ENCODE results near the gene DCUN1D1. TPM values are rescaled to one million over a fixed set of nuclear protein-coding genes. Genes with fewer than 3 reads are reported as not detected.

DCUN1D1 gene
- total RNA-seq, 2 experiments from 2014 or later, result 12.7 to 43.9 TPM

DNA sequence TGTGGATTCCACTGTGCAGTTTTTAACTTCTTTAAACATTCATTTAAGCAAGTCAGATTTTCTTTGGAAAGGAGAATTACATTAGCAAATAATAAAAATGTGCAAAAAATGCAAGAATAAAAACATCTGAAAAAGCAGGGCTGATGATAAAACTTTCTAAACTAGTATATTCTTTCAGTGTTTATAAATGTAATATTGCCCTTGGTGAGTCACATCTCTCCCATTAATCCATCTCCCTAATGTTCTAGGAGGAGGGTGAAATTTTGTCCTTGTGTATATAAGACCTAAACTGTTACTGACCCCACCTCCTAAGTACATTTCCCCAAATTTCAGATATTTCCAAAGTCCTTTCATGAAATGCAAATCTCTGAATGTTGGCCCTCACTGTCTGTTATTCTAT, 28.5 kb upstream of the DCUN1D1 start:
- H3K27ac ChIP-seq (ENCODE audit: low read depth, low read length, poor library complexity, severe bottlenecking), result no peak overlapping the region
- H3K36me3 ChIP-seq (ENCODE audit: insufficient read depth, low read length), result peaks cover 3% of the 10 kb centered on the region; the same call in 1 of the 2 replicates
- no peak for TF ChIP-seq EZH2phosphoT487 (IDR thresholded peaks at IDR 0.05; ENCODE audit: borderline replicate concordance, low read depth, low read length)
- no peaks in the 10 kb centered on the region for H4K20me1 ChIP-seq (ENCODE audit: insufficient read depth, low read length)
- no peak overlapping the region for H3K4me2 ChIP-seq (ENCODE audit: low read length)
- intact Hi-C loops (cut with micrococcal nuclease; ENCODE audit: unreplicated experiment), result no loop called here
- H3K9me2 ChIP-seq (ENCODE audit: insufficient read depth, low read length), result no peaks in the 10 kb centered on the region
- no peak overlapping the region for H3K4me3 ChIP-seq (ENCODE audit: low read depth, low read length, poor library complexity, severe bottlenecking)
- ChIA-PET CTCF (ENCODE audit: unreplicated experiment) (no interaction called here), POLR2A (no interaction called here)
- no peaks in the 10 kb centered on the region for H3K9me3 ChIP-seq (ENCODE audit: low read length)
- no TSS peak for BruUV-seq (replicated peaks)
- H3K4me1 ChIP-seq (ENCODE audit: insufficient read depth, low read length, poor library complexity, severe bottlenecking), result no peaks in the 10 kb centered on the region
- H2AFZ ChIP-seq (ENCODE audit: low read length), result no peak overlapping the region
- no peaks in the 10 kb centered on the region for H3K79me2 ChIP-seq (ENCODE audit: insufficient read depth, low read depth, low read length)
- DNase-seq (ENCODE audit: low spot score), result no peak

DNA sequence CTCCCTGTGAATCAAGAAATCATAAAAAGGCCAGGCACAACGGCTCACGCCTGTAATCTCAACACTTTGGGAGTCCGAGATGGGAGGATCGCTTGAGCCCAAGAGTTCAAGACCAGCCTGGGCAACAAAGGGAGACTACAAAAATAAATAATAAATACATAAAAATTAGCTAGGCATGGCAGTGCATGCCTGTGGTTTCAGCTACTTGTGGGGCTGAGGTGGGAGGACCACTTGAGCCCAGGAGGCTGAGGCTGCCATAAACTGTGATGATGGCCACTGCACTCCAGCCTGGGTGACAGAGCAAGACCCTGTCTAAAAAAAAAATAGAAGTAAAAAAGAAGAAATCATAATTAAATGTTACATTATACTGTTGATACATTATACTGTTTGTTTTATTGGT, 28.0 kb upstream of the DCUN1D1 start:
- DNase-seq (ENCODE audit: low spot score), result no peak
- Histone ChIP-seq H2AFZ (ENCODE audit: low read length) (no peak overlapping the region), H3K79me2 (ENCODE audit: insufficient read depth, low read depth, low read length) (no peaks in the 10 kb centered on the region), H3K4me2 (ENCODE audit: low read length) (no peak overlapping the region), H3K4me1 (ENCODE audit: insufficient read depth, low read length, poor library complexity, severe bottlenecking) (no peaks in the 10 kb centered on the region), H3K9me2 (ENCODE audit: insufficient read depth, low read length) (no peaks in the 10 kb centered on the region), H3K4me3 (ENCODE audit: low read depth, low read length, poor library complexity, severe bottlenecking) (no peak overlapping the region), H4K20me1 (ENCODE audit: insufficient read depth, low read length) (no peaks in the 10 kb centered on the region), H3K9me3 (ENCODE audit: low read length) (no peaks in the 10 kb centered on the region), H3K36me3 (ENCODE audit: insufficient read depth, low read length) (no peaks in the 10 kb centered on the region), H3K27ac (ENCODE audit: low read depth, low read length, poor library complexity, severe bottlenecking) (no peak overlapping the region)
- BruUV-seq (replicated peaks), result no TSS peak
- ChIA-PET CTCF (ENCODE audit: unreplicated experiment) (no interaction called here), POLR2A (no interaction called here)
- TF ChIP-seq EZH2phosphoT487 (IDR thresholded peaks at IDR 0.05; ENCODE audit: borderline replicate concordance, low read depth, low read length), result no peak
- TF ChIP-seq, protein P1, sequence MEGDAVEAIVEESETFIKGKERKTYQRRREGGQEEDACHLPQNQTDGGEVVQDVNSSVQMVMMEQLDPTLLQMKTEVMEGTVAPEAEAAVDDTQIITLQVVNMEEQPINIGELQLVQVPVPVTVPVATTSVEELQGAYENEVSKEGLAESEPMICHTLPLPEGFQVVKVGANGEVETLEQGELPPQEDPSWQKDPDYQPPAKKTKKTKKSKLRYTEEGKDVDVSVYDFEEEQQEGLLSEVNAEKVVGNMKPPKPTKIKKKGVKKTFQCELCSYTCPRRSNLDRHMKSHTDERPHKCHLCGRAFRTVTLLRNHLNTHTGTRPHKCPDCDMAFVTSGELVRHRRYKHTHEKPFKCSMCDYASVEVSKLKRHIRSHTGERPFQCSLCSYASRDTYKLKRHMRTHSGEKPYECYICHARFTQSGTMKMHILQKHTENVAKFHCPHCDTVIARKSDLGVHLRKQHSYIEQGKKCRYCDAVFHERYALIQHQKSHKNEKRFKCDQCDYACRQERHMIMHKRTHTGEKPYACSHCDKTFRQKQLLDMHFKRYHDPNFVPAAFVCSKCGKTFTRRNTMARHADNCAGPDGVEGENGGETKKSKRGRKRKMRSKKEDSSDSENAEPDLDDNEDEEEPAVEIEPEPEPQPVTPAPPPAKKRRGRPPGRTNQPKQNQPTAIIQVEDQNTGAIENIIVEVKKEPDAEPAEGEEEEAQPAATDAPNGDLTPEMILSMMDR (conservative IDR thresholded peaks at IDR 0.05; ENCODE audit: low read length), result no peak
- intact Hi-C loops (cut with micrococcal nuclease; ENCODE audit: unreplicated experiment), result no loop called here

DNA sequence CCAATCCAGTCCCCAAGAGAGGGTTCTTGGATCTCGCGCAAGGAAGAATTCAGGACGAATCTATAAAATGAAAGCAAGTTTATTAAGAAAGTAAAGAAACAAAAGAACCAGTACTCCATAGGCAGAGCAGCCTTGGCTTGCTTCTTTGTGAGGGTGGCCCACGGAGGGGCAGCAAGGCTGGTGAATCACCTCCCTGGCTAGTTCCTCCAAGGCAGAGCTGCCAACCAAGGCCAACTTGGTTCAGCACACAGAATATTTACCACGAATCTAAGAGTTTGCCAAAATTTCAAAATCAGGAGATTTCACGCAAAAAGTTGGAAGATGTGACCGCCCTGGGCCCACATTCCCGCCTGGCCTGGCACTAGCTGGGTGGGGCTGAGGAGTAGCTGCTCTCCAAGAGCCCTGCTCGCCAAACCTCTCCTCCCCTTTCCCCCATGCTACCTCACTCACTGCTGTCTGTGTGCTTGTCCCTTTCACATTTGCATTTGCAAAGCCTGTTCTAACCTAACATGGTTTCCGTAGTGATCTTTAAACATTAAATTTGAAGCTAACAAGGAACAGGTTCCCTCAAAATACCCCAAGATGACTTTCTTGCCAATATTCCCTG, 26.2 kb upstream of the DCUN1D1 start:
- POLR2A ChIA-PET, result interaction anchor here (1.0 kb wide), 1 partner anchor 37 kb away, joined by 4 read pairs; no protein-coding TSS in a partner anchor
- intact Hi-C loops (cut with micrococcal nuclease; ENCODE audit: unreplicated experiment), result no loop called here

More for the DNA sequence above, 26.2 kb upstream of the DCUN1D1 start:
- CTCF ChIA-PET (ENCODE audit: unreplicated experiment), result interaction anchor here (0.6 kb wide), 1 partner anchor 81 kb away, joined by 3 read pairs; no protein-coding TSS in a partner anchor
- H3K4me3 ChIP-seq (ENCODE audit: low read depth, low read length, poor library complexity, severe bottlenecking), result no peak overlapping the region
- no peak overlapping the region for H3K4me2 ChIP-seq (ENCODE audit: low read length)
- H3K9me2 ChIP-seq (ENCODE audit: insufficient read depth, low read length), result no peaks in the 10 kb centered on the region
- no peaks in the 10 kb centered on the region for H3K9me3 ChIP-seq (ENCODE audit: low read length)
- H3K36me3 ChIP-seq (ENCODE audit: insufficient read depth, low read length), result no peaks in the 10 kb centered on the region
- DNase-seq (ENCODE audit: low spot score), result no peak
- H2AFZ ChIP-seq (ENCODE audit: low read length), result no peak overlapping the region
- H3K27ac ChIP-seq (ENCODE audit: low read depth, low read length, poor library complexity, severe bottlenecking), result no peak overlapping the region
- no TSS peak for BruUV-seq (replicated peaks)
- H4K20me1 ChIP-seq (ENCODE audit: insufficient read depth, low read length), result no peaks in the 10 kb centered on the region
- H3K79me2 ChIP-seq (ENCODE audit: insufficient read depth, low read depth, low read length), result no peaks in the 10 kb centered on the region
- no peak for TF ChIP-seq EZH2phosphoT487 (IDR thresholded peaks at IDR 0.05; ENCODE audit: borderline replicate concordance, low read depth, low read length)
- TF ChIP-seq, protein P1 (conservative IDR thresholded peaks at IDR 0.05; ENCODE audit: low read length), result no peak
- no peaks in the 10 kb centered on the region for H3K4me1 ChIP-seq (ENCODE audit: insufficient read depth, low read length, poor library complexity, severe bottlenecking)
